HepG2 (cell line): ENCODE measurements around the gene MAJIN. TPM values are rescaled to one million over a fixed set of nuclear protein-coding genes. Genes with fewer than 3 reads are reported as not detected.

ENCODE experiments used
- HNF4A ChIP-seq: sonication (generic); formaldehyde crosslinking; IDR thresholded peaks from 2 replicates; pipeline ENCODE4 v1.4.0; 2020; ENCODE audit warnings: missing genetic modification reagents
- KLF6 ChIP-seq: IDR thresholded peaks from 2 replicates; pipeline ENCODE4 v1.8.0; 2016; ENCODE audit warnings: missing biosample characterization, missing genetic modification reagents
- SAP130 ChIP-seq: IDR thresholded peaks from 2 replicates; pipeline ENCODE4 v1.6.1; 2016; ENCODE audit warnings: low read depth
- TCF7 ChIP-seq: sonication (generic); IDR thresholded peaks from 2 replicates; pipeline ENCODE4 v1.6.1; 2016; ENCODE audit warnings: antibody characterized with exemption, low read depth
- ZFP36 ChIP-seq: fragments of 150-350 bp; IDR thresholded peaks from 2 replicates; pipeline ENCODE4 v1.6.1; 2018; ENCODE audit warnings: borderline replicate concordance, low read length, low read depth; ENCODE audit not compliant: partially characterized antibody
- ZNF124 ChIP-seq: sonication (generic); formaldehyde crosslinking; IDR thresholded peaks from 2 replicates; pipeline ENCODE4 v1.4.0; 2020; ENCODE audit warnings: missing genetic modification reagents
- ZNF605 ChIP-seq: sonication (generic); formaldehyde crosslinking; IDR thresholded peaks from 2 replicates; pipeline ENCODE4 v1.8.0; 2022; ENCODE audit warnings: mild to moderate bottlenecking, missing genetic modification reagents
- polyA plus RNA-seq, 8 experiments: library from polyadenylated mRNA; depleted of rRNA in 3 of 8; stranded (reverse) in 7 of 8; unstranded in 1 of 8; fragments of >200 nt; fragmentation: Illumina TruSeq in 4 of 8; extraction: Trizol in 4 of 8; gene quantifications; 2 replicates each; pipeline versions ENCODE4 v1.2.1 to v1.2.3, GENCODE V29; 2011 to 2016; ENCODE audit warnings: low read depth in 4 of 8, missing spikeins in 1 of 8, mixed read lengths in 1 of 8; ENCODE audit not compliant: insufficient read depth in 1 of 8
- total RNA-seq, 5 experiments: library from RNA; depleted of rRNA; stranded (reverse); fragments of >200 nt; fragmentation: Illumina TruSeq; extraction: Trizol; gene quantifications; 2 replicates each; pipeline ENCODE4 v1.2.3, GENCODE V29; 2016; ENCODE audit warnings: low read depth in 1 of 5
- TF ChIP-seq, protein P1 (sequence below): sonication (generic); formaldehyde crosslinking; IDR thresholded peaks from 2 replicates; pipeline ENCODE4 v1.4.0; 2020; ENCODE audit warnings: missing genetic modification reagents
- TF ChIP-seq, protein P2 (sequence below): IDR thresholded peaks from 2 replicates; pipeline ENCODE4 v1.6.1; 2016; ENCODE audit warnings: missing compliant biosample characterization, missing genetic modification reagents, borderline replicate concordance
- TF ChIP-seq, protein P3 (sequence below): sonication (generic); formaldehyde crosslinking; IDR thresholded peaks from 2 replicates; pipeline ENCODE4 v1.4.0; 2020; ENCODE audit warnings: mild to moderate bottlenecking, missing genetic modification reagents

MAJIN gene
- total and polyA plus RNA-seq, 2 of the 13 experiments (the other 11 are each of a cell fraction or from before 2014, with no cell fraction given): not detected

- TF ChIP-seq, protein P1, sequence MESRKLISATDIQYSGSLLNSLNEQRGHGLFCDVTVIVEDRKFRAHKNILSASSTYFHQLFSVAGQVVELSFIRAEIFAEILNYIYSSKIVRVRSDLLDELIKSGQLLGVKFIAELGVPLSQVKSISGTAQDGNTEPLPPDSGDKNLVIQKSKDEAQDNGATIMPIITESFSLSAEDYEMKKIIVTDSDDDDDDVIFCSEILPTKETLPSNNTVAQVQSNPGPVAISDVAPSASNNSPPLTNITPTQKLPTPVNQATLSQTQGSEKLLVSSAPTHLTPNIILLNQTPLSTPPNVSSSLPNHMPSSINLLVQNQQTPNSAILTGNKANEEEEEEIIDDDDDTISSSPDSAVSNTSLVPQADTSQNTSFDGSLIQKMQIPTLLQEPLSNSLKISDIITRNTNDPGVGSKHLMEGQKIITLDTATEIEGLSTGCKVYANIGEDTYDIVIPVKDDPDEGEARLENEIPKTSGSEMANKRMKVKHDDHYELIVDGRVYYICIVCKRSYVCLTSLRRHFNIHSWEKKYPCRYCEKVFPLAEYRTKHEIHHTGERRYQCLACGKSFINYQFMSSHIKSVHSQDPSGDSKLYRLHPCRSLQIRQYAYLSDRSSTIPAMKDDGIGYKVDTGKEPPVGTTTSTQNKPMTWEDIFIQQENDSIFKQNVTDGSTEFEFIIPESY (CRISPR knock-in tag): peak; percentile 36
- peak; percentile 68; the same call in 1 of the 2 replicates for TF ChIP-seq KLF6
- TF ChIP-seq HNF4A (CRISPR knock-in tag): peak; percentile 80
- TF ChIP-seq SAP130 (CRISPR knock-in tag): peak; percentile 94
- no peak for TF ChIP-seq TCF7
- TF ChIP-seq, protein P2, sequence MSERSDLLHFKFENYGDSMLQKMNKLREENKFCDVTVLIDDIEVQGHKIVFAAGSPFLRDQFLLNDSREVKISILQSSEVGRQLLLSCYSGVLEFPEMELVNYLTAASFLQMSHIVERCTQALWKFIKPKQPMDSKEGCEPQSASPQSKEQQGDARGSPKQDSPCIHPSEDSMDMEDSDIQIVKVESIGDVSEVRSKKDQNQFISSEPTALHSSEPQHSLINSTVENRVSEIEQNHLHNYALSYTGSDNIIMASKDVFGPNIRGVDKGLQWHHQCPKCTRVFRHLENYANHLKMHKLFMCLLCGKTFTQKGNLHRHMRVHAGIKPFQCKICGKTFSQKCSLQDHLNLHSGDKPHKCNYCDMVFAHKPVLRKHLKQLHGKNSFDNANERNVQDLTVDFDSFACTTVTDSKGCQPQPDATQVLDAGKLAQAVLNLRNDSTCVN (CRISPR knock-in tag): peak; percentile 79; the same call in 1 of the 2 replicates
- peak; percentile 61; the same call in 1 of the 2 replicates for TF ChIP-seq ZNF124 (CRISPR knock-in tag)
- TF ChIP-seq, protein P3, sequence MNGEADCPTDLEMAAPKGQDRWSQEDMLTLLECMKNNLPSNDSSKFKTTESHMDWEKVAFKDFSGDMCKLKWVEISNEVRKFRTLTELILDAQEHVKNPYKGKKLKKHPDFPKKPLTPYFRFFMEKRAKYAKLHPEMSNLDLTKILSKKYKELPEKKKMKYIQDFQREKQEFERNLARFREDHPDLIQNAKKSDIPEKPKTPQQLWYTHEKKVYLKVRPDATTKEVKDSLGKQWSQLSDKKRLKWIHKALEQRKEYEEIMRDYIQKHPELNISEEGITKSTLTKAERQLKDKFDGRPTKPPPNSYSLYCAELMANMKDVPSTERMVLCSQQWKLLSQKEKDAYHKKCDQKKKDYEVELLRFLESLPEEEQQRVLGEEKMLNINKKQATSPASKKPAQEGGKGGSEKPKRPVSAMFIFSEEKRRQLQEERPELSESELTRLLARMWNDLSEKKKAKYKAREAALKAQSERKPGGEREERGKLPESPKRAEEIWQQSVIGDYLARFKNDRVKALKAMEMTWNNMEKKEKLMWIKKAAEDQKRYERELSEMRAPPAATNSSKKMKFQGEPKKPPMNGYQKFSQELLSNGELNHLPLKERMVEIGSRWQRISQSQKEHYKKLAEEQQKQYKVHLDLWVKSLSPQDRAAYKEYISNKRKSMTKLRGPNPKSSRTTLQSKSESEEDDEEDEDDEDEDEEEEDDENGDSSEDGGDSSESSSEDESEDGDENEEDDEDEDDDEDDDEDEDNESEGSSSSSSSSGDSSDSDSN: peak; percentile 73
- TF ChIP-seq ZNF605 (CRISPR knock-in tag): peak; percentile 78; the same call in 1 of the 2 replicates
- TF ChIP-seq ZFP36: no peak
- TF ChIP-seq, all 625 proteins: peak for 232
These were observed 24.9 kb upstream of the MAJIN start, which contains the start of gene BATF2 (continued) for GRCh38 chr11:64996710-64997380.
